Measurements from ENCODE around the gene USP26. TPM values are rescaled to one million over a fixed set of nuclear protein-coding genes. Genes with fewer than 3 reads are reported as not detected.

Gene USP26
- not detected for total RNA-seq
- polyA plus RNA-seq (ENCODE audit: insufficient read length in 6 of 6), result under 1 TPM in 2 of 6 donors, not detected in 4; 0.04 to 0.06 TPM
- long read RNA-seq, donor 1, result 0 reads
- long read RNA-seq, donor 2, result 0 reads
- long read RNA-seq, donor 3, result 0 reads
- long read RNA-seq, donor 4, result 0 reads
- long read RNA-seq, donor 5, result 0 reads
- long read RNA-seq, donor 6, result 0 reads
- long read RNA-seq, donor 7, result 0 reads
- long read RNA-seq, donor 8, result 0 reads
- long read RNA-seq, donor 9, result 0 reads
- long read RNA-seq, donor 10, result 0 reads
- long read RNA-seq, donor 11, result 0 reads
- long read RNA-seq, donor 12, result 0 reads

- no peak for DNase-seq
Observed at GRCh38 chrX:133097031-133097430, at the start of gene USP26. USP26 (minus strand) TSS chrX:133097109; CDS start chrX:133028220, 68,889 bp downstream.

GRCh38 chrX:133134282-133134681 lies 37.4 kb upstream of the USP26 start:
- H3K4me1 ChIP-seq, result no peaks in the 10 kb centered on the region
- H3K4me3 ChIP-seq, result no peak overlapping the region
- H3K36me3 ChIP-seq, result no peaks in the 10 kb centered on the region
- ATAC-seq (no peak), DNase-seq (no peak)
- peaks cover 0 to 4% of the 10 kb centered on the region in 2 donors for H3K27me3 ChIP-seq
- H3K27ac ChIP-seq, result no peak overlapping the region
- H3K9me3 ChIP-seq, result no peaks in the 10 kb centered on the region
- intact Hi-C loops (cut with DNase I), result no loop called here
- no peak for TF ChIP-seq CTCF (IDR thresholded peaks at IDR 0.05)

More at GRCh38 chrX:133097031-133097430, at the start of gene USP26:
- no peak for ATAC-seq
- Histone ChIP-seq H3K36me3 (no peaks in the 10 kb centered on the region), H3K9me3 (no peaks in the 10 kb centered on the region), H3K27ac (no peak within 1 kb of the TSS), H3K27me3 (no peaks in the 10 kb centered on the region), H3K4me1 (no peaks in the 10 kb centered on the region), H3K4me3 (no peak within 1 kb of the TSS)
- intact Hi-C loops (cut with DNase I), result no loop called here
- no peak for TF ChIP-seq CTCF (IDR thresholded peaks at IDR 0.05)

GRCh38 chrX:133120406-133120805 lies 23.5 kb upstream of the USP26 start:
- H3K9me3 ChIP-seq, result no peaks in the 10 kb centered on the region
- no peaks in the 10 kb centered on the region for H3K36me3 ChIP-seq
- H3K27ac ChIP-seq, result no peak overlapping the region
- no peak for DNase-seq
- no peak overlapping the region for H3K4me3 ChIP-seq
- H3K27me3 ChIP-seq, result peaks cover 0 to 5% of the 10 kb centered on the region in 2 donors
- TF ChIP-seq CTCF (IDR thresholded peaks at IDR 0.05), result no peak
- intact Hi-C loops (cut with DNase I), result no loop called here
- no peak for ATAC-seq
- H3K4me1 ChIP-seq, result no peaks in the 10 kb centered on the region

GRCh38 chrX:133094098-133094731 lies 2.7 kb downstream of the USP26 start:
- intact Hi-C loops (cut with DNase I), result no loop called here
- ATAC-seq, result no peak
- Histone ChIP-seq H3K27me3 (no peaks in the 10 kb centered on the region), H3K36me3 (no peaks in the 10 kb centered on the region), H3K4me3 (no peak overlapping the region), H3K27ac (no peak overlapping the region), H3K9me3 (no peaks in the 10 kb centered on the region), H3K4me1 (no peaks in the 10 kb centered on the region)
- no peak for DNase-seq
- no peak for TF ChIP-seq CTCF (IDR thresholded peaks at IDR 0.05)

- H3K36me3 ChIP-seq, result no peaks in the 10 kb centered on the region
- intact Hi-C loops (cut with DNase I), result no loop called here
- H3K27me3 ChIP-seq, result no peaks in the 10 kb centered on the region
- TF ChIP-seq CTCF (IDR thresholded peaks at IDR 0.05), result no peak
- ATAC-seq, result no peak
- no peak overlapping the region for H3K27ac ChIP-seq
- no peak overlapping the region for H3K4me3 ChIP-seq
- no peaks in the 10 kb centered on the region for H3K4me1 ChIP-seq
- DNase-seq, result no peak
- H3K9me3 ChIP-seq, result no peaks in the 10 kb centered on the region
Observed at GRCh38 chrX:133090236-133090809, 6.6 kb downstream of the USP26 start.

All from left lung (tissue), 14 donors.